Measurements from ENCODE around the gene ACYP1.

GRCh38 chr14:75107186-75107585 lies 43.4 kb upstream of the ACYP1 start:
- TF ChIP-seq EZH2 (IDR thresholded peaks at IDR 0.05; ENCODE audit: borderline replicate concordance, low read depth, low read length, poor library complexity, severe bottlenecking) (no peak), CTCF (conservative IDR thresholded peaks at IDR 0.05; ENCODE audit: low read depth, low read length) (no peak)

All from A673 (cell line).